Effector memory CD8-positive, alpha-beta T cell (primary cell): Measurements from ENCODE around the gene RIC8B.

Experiments
- ATAC-seq: fragments of 150-1000 bp; cut with Tn5 transposase; replicated peaks from 2 replicates; pipeline ENCODE4 v1.10.0; 2021; ENCODE audit warnings: mild to moderate bottlenecking, moderate library complexity
- DNase-seq, 3 experiments: peaks; one replicate each; pipeline ENCODE4 v3.0.0; 2021
- H3K27ac Mint-ChIP-seq, 2 donors: one replicate each; pipeline ENCODE4 v1.8.0; 2022; ENCODE audit warnings: mild to moderate bottlenecking in 2 of 2, mixed read lengths in 2 of 2, moderate library complexity in 2 of 2
- H3K27me3 Mint-ChIP-seq, 2 donors: one replicate each; pipeline ENCODE4 v1.8.0; 2022; ENCODE audit warnings: mixed read lengths in 2 of 2
- H3K36me3 Mint-ChIP-seq: one replicate; pipeline ENCODE4 v1.8.0; 2022; ENCODE audit warnings: mild to moderate bottlenecking, moderate library complexity, mixed read lengths; ENCODE audit not compliant: insufficient read depth
- H3K4me1 Mint-ChIP-seq, 2 donors: one replicate each; pipeline ENCODE4 v1.8.0; 2022; ENCODE audit warnings: low read depth in 2 of 2, mixed read lengths in 2 of 2
- H3K4me3 Mint-ChIP-seq, 2 donors: one replicate each; pipeline ENCODE4 v1.8.0; 2022; ENCODE audit warnings: mild to moderate bottlenecking in 2 of 2, mixed read lengths in 2 of 2, moderate library complexity in 2 of 2
- H3K9me3 Mint-ChIP-seq, 2 donors: one replicate each; pipeline ENCODE4 v1.8.0; 2022; ENCODE audit warnings: mixed read lengths in 2 of 2

RIC8B gene

GRCh38 chr12:106744600-106744999 is 29.9 kb upstream of the RIC8B start:
- H3K4me1 Mint-ChIP-seq, result peaks cover 15 to 20% of the 10 kb centered on the region in 2 donors
- ATAC-seq, result no peak
- H3K27me3 Mint-ChIP-seq, result peaks cover 0 to 5% of the 10 kb centered on the region in 2 donors
- H3K9me3 Mint-ChIP-seq, result no peaks in the 10 kb centered on the region
- no peak overlapping the region for H3K27ac Mint-ChIP-seq
- H3K4me3 Mint-ChIP-seq, result no peak overlapping the region
- H3K36me3 Mint-ChIP-seq, result peaks cover 7% of the 10 kb centered on the region
- DNase-seq, result no peak

- Mint-ChIP-seq H3K27ac (no peak overlapping the region), H3K4me1 (peaks cover 18 to 21% of the 10 kb centered on the region in 2 donors), H3K9me3 (no peaks in the 10 kb centered on the region), H3K36me3 (peaks cover 7% of the 10 kb centered on the region), H3K27me3 (peaks cover 0 to 5% of the 10 kb centered on the region in 2 donors), H3K4me3 (no peak overlapping the region)
- ATAC-seq (no peak), DNase-seq (no peak)
Measured at GRCh38 chr12:106745181-106745745, 29.2 kb upstream of the RIC8B start.

GRCh38 chr12:106747973-106748436 is 26.5 kb upstream of the RIC8B start:
- H3K36me3 Mint-ChIP-seq, result peaks cover 7% of the 10 kb centered on the region

GRCh38 chr12:106750524-106750923 is 24.0 kb upstream of the RIC8B start:
- peak; percentile 27 for ATAC-seq
- H3K27ac Mint-ChIP-seq, result peak overlapping the region; percentile 7 to 77
- no peaks in the 10 kb centered on the region for H3K9me3 Mint-ChIP-seq

More at GRCh38 chr12:106747973-106748436, 26.5 kb upstream of the RIC8B start:
- Mint-ChIP-seq H3K9me3 (no peaks in the 10 kb centered on the region), H3K27me3 (no peaks in the 10 kb centered on the region), H3K4me1 (peaks cover 28 to 30% of the 10 kb centered on the region in 2 donors), H3K4me3 (peak overlapping the region; percentile 54 to 62), H3K27ac (peak overlapping the region; percentile 89 to 97)
- DNase-seq, result peak; percentile 21 to 28 (median 23)
- ATAC-seq, result peak; percentile 93

GRCh38 chr12:106753526-106753925 is 21.0 kb upstream of the RIC8B start:
- ATAC-seq (peak; percentile 86), DNase-seq (no peak)
- no peaks in the 10 kb centered on the region for H3K9me3 Mint-ChIP-seq
- peaks cover 5% of the 10 kb centered on the region for H3K36me3 Mint-ChIP-seq
- H3K4me3 Mint-ChIP-seq, result peak overlapping the region; percentile 72 to 77
- no peaks in the 10 kb centered on the region for H3K27me3 Mint-ChIP-seq
- H3K27ac Mint-ChIP-seq, result peak overlapping the region; percentile 85 to 92
- peaks cover 29 to 30% of the 10 kb centered on the region in 2 donors for H3K4me1 Mint-ChIP-seq

More at GRCh38 chr12:106750524-106750923, 24.0 kb upstream of the RIC8B start:
- Mint-ChIP-seq H3K36me3 (peaks cover 13% of the 10 kb centered on the region), H3K27me3 (no peaks in the 10 kb centered on the region), H3K4me1 (peaks cover 44 to 46% of the 10 kb centered on the region in 2 donors), H3K4me3 (peak overlapping the region in 1 of 2 donors; percentile 16)
- no peak for DNase-seq

GRCh38 chr12:106754331-106754730 is 20.2 kb upstream of the RIC8B start:
- Mint-ChIP-seq H3K36me3 (peaks cover 5% of the 10 kb centered on the region), H3K9me3 (no peaks in the 10 kb centered on the region), H3K27ac (peak overlapping the region in 1 of 2 donors; percentile 92), H3K27me3 (no peaks in the 10 kb centered on the region), H3K4me3 (no peak overlapping the region), H3K4me1 (peaks cover 26 to 33% of the 10 kb centered on the region in 2 donors)
- ATAC-seq (no peak), DNase-seq (no peak)

GRCh38 chr12:106757623-106758348 is 16.7 kb upstream of the RIC8B start:
- Mint-ChIP-seq H3K4me1 (peaks cover 27 to 36% of the 10 kb centered on the region in 2 donors), H3K27ac (no peak overlapping the region)

GRCh38 chr12:106758349-106759110 is 16.0 kb upstream of the RIC8B start:
- H3K9me3 Mint-ChIP-seq, result no peaks in the 10 kb centered on the region
- no peak for DNase-seq
- H3K27me3 Mint-ChIP-seq, result no peaks in the 10 kb centered on the region
- peaks cover 20 to 28% of the 10 kb centered on the region in 2 donors for H3K4me1 Mint-ChIP-seq
- no peak for ATAC-seq
- no peak overlapping the region for H3K4me3 Mint-ChIP-seq
- peak overlapping the region; percentile 26 to 85 for H3K27ac Mint-ChIP-seq
- H3K36me3 Mint-ChIP-seq, result peaks cover 9% of the 10 kb centered on the region

More at GRCh38 chr12:106757623-106758348, 16.7 kb upstream of the RIC8B start:
- H3K4me3 Mint-ChIP-seq, result no peak overlapping the region
- H3K9me3 Mint-ChIP-seq, result no peaks in the 10 kb centered on the region
- peaks cover 9% of the 10 kb centered on the region for H3K36me3 Mint-ChIP-seq
- ATAC-seq (no peak), DNase-seq (no peak)
- no peaks in the 10 kb centered on the region for H3K27me3 Mint-ChIP-seq

GRCh38 chr12:106759526-106760183 is 14.8 kb upstream of the RIC8B start:
- H3K9me3 Mint-ChIP-seq, result no peaks in the 10 kb centered on the region
- H3K27ac Mint-ChIP-seq, result peak overlapping the region; percentile 78 to 90
- H3K4me3 Mint-ChIP-seq, result peak overlapping the region; percentile 68 to 73
- DNase-seq (no peak), ATAC-seq (peak; percentile 21)
- H3K36me3 Mint-ChIP-seq, result peaks cover 6% of the 10 kb centered on the region
- peaks cover 9 to 18% of the 10 kb centered on the region in 2 donors for H3K4me1 Mint-ChIP-seq
- no peaks in the 10 kb centered on the region for H3K27me3 Mint-ChIP-seq

- Mint-ChIP-seq H3K27me3 (no peaks in the 10 kb centered on the region), H3K36me3 (peaks cover 4% of the 10 kb centered on the region), H3K4me3 (peak overlapping the region; percentile 68 to 73), H3K27ac (peak overlapping the region; percentile 78 to 90), H3K9me3 (no peaks in the 10 kb centered on the region), H3K4me1 (peaks cover 9 to 18% of the 10 kb centered on the region in 2 donors)
- no peak for DNase-seq
- peak; percentile 86 for ATAC-seq
Measured at GRCh38 chr12:106760184-106760531, 14.3 kb upstream of the RIC8B start.

- Mint-ChIP-seq H3K4me1 (peaks cover 9 to 20% of the 10 kb centered on the region in 2 donors), H3K27me3 (no peaks in the 10 kb centered on the region), H3K4me3 (no peak overlapping the region), H3K36me3 (peaks cover 3% of the 10 kb centered on the region), H3K27ac (no peak overlapping the region), H3K9me3 (no peaks in the 10 kb centered on the region)
- DNase-seq (no peak), ATAC-seq (no peak)
Measured at GRCh38 chr12:106764220-106764619, 10.3 kb upstream of the RIC8B start.

- peaks cover 3% of the 10 kb centered on the region for H3K36me3 Mint-ChIP-seq
- H3K4me1 Mint-ChIP-seq, result peaks cover 8 to 17% of the 10 kb centered on the region in 2 donors
- no peak overlapping the region for H3K27ac Mint-ChIP-seq
- ATAC-seq (no peak), DNase-seq (no peak)
- H3K9me3 Mint-ChIP-seq, result no peaks in the 10 kb centered on the region
- no peak overlapping the region for H3K4me3 Mint-ChIP-seq
- no peaks in the 10 kb centered on the region for H3K27me3 Mint-ChIP-seq
Measured at GRCh38 chr12:106764738-106765137, 9.7 kb upstream of the RIC8B start.

- Mint-ChIP-seq H3K27me3 (no peaks in the 10 kb centered on the region), H3K27ac (peak overlapping the region in 1 of 2 donors; percentile 53)
Measured at GRCh38 chr12:106766393-106766826, 8.1 kb upstream of the RIC8B start.

More at GRCh38 chr12:106766393-106766826, 8.1 kb upstream of the RIC8B start:
- Mint-ChIP-seq H3K4me1 (peaks cover 0 to 7% of the 10 kb centered on the region in 2 donors), H3K36me3 (no peaks in the 10 kb centered on the region), H3K4me3 (no peak overlapping the region), H3K9me3 (no peaks in the 10 kb centered on the region)
- ATAC-seq, result no peak
- DNase-seq, result no peak
